HL-60 (cell line): ENCODE data around the gene CAP1.

Experiments
- DNase-seq, 2 experiments: peaks; one replicate each; pipeline ENCODE4 v3.0.0-alpha.2; 2010 to 2020; ENCODE audit warnings: low read depth in 1 of 2, low spot score in 1 of 2
- H3K27ac ChIP-seq: fragments of 250-450 bp; sonication (Bioruptor Pico); replicated peaks from 2 replicates; pipeline ENCODE4 v1.5.1; 2020; ENCODE audit warnings: mild to moderate bottlenecking, moderate library complexity
- H3K27me3 ChIP-seq: fragments of 250-450 bp; sonication (Bioruptor Pico); 2 replicates; pipeline ENCODE4 v1.5.1; 2021; ENCODE audit warnings: mild to moderate bottlenecking, moderate library complexity; ENCODE audit not compliant: insufficient read depth, poor library complexity, severe bottlenecking
- H3K4me3 ChIP-seq: replicated peaks from 2 replicates; pipeline ENCODE4 v1.5.1; 2011; ENCODE audit warnings: mild to moderate bottlenecking, control low read depth, low read length; ENCODE audit not compliant: insufficient read depth
- CTCF ChIP-seq: IDR thresholded peaks from one replicate; pipeline ENCODE4 v1.5.1; 2011; ENCODE audit warnings: low read length, control low read depth, inconsistent platforms; ENCODE audit not compliant: insufficient read depth
- GABPA ChIP-seq: IDR thresholded peaks from 2 replicates; pipeline ENCODE4 v1.6.1; 2012; ENCODE audit warnings: low read depth
- POLR2AphosphoS5 ChIP-seq: IDR thresholded peaks from 2 replicates; pipeline ENCODE4 v1.6.1; 2012; ENCODE audit warnings: low read depth
- SPI1 ChIP-seq: IDR thresholded peaks from 2 replicates; pipeline ENCODE4 v1.6.1; 2012; ENCODE audit warnings: low read depth, mild to moderate bottlenecking, borderline replicate concordance
- TF ChIP-seq, protein P1 (sequence below): IDR thresholded peaks from 2 replicates; pipeline ENCODE4 v1.6.1; 2012; ENCODE audit warnings: low read depth; ENCODE audit not compliant: insufficient replicate concordance

Gene CAP1

DNA sequence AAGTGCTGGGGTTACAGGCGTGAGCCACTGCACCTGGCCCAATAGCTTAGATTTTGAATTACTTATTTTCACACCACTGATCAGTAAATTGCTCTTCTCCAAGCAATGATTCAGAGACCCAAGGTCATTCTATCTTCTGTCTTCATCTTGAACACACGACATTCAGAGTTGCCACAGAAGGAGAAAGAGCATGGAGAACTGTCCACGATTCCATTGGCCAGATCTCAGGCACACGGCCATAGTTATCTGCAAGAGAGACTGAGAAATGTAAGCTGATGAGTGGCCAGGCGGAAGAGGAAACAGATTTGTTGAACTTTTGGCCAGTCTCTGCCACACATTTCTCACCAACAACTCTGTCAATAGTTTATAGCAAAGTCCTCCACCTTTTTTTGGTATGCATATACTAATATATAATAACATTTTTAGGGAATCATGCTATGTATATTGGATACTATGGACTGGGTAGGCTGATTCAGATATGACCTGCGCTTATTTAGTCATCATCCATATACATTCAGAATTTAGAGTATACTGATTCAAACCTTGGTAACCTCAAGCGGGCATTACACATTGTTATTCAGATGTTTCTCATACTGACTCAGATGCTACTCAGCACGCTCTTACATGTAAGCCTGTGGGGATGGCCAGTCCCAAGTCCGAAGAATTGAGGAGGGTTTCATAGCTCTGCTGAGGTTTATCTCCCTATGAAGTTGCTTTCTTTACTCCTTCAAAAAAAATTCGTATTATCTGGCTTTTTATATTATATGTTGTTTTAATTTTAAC, 25.5 kb upstream of the CAP1 start:
- H3K27me3 ChIP-seq = no peaks in the 10 kb centered on the region
- DNase-seq = no peak
- no peak for TF ChIP-seq GABPA
- TF ChIP-seq, protein P1, sequence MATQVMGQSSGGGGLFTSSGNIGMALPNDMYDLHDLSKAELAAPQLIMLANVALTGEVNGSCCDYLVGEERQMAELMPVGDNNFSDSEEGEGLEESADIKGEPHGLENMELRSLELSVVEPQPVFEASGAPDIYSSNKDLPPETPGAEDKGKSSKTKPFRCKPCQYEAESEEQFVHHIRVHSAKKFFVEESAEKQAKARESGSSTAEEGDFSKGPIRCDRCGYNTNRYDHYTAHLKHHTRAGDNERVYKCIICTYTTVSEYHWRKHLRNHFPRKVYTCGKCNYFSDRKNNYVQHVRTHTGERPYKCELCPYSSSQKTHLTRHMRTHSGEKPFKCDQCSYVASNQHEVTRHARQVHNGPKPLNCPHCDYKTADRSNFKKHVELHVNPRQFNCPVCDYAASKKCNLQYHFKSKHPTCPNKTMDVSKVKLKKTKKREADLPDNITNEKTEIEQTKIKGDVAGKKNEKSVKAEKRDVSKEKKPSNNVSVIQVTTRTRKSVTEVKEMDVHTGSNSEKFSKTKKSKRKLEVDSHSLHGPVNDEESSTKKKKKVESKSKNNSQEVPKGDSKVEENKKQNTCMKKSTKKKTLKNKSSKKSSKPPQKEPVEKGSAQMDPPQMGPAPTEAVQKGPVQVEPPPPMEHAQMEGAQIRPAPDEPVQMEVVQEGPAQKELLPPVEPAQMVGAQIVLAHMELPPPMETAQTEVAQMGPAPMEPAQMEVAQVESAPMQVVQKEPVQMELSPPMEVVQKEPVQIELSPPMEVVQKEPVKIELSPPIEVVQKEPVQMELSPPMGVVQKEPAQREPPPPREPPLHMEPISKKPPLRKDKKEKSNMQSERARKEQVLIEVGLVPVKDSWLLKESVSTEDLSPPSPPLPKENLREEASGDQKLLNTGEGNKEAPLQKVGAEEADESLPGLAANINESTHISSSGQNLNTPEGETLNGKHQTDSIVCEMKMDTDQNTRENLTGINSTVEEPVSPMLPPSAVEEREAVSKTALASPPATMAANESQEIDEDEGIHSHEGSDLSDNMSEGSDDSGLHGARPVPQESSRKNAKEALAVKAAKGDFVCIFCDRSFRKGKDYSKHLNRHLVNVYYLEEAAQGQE = no peak
- TF ChIP-seq SPI1 = no peak
- no peak for TF ChIP-seq CTCF
- TF ChIP-seq POLR2AphosphoS5 = no peak

DNA sequence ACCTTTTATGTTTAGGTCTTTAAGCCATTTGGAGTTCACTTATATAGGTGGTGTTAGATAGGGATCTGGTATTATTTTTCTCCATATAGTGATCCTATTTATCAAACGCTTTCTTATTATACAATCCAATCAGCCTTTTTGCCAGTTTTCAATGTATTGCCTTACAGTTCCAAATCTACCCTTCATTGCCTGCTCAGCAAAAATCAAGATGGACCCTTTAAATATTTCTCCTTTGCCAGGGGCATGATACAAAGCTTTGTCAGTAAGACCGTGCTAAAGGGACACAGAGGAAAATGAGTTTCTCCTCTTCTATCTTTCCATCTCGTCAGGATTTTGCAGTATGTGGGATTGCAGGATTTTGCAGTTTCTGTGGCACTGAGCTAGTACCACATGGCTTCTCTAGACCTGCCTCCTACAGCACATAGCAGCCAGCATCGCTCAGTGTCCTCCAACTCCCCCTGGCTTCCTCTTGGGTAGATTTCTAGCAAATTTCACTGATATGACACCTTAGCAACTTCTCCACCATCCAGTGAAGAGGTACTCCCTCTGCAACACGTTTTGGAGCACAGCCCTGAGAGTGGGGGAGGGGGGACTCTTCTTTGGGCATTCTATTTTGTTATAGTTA, 22.5 kb upstream of the CAP1 start:
- Histone ChIP-seq H3K27ac (no peak overlapping the region), H3K27me3 (no peaks in the 10 kb centered on the region), H3K4me3 (no peak overlapping the region)
- TF ChIP-seq GABPA (no peak), POLR2AphosphoS5 (no peak), SPI1 (no peak), CTCF (no peak)
- TF ChIP-seq, protein P1 = no peak
- DNase-seq = no peak

More for the DNA sequence above, 25.5 kb upstream of the CAP1 start:
- Histone ChIP-seq H3K27ac (no peak overlapping the region), H3K4me3 (no peak overlapping the region)

DNA sequence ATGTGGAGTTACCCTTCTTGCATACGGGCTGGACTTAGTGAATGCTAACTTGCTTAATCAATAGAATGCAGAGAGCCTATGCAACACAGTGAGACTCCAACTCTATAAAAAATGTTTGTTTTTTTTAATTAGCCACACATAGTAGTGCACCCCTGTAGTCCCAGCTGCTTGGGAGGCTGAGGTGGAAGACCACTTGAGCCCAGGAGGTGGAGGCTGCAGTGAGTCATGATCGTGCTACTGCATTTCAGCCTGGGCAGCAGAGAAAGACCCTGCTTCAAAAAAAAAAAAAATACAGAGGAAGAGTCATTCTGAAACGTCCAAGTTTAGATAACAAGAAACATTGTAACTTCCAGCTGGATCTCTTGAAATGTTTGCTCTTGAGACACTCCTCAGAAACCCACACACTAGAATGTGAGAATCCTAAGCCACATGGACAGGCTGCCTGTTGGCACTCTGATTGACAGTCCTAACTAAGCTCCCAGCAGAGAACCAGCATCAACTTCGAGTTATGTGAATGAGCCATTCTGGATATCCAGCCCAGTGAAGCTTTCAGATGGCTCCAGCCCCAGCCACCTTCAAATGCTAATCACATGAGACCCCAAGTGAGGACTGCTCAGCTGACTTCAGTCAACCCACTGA, 20.0 kb upstream of the CAP1 start:
- TF ChIP-seq SPI1 (no peak), CTCF (no peak), GABPA (no peak), POLR2AphosphoS5 (no peak)
- TF ChIP-seq, protein P1 = no peak
- Histone ChIP-seq H3K4me3 (no peak overlapping the region), H3K27me3 (no peaks in the 10 kb centered on the region), H3K27ac (no peak overlapping the region)
- DNase-seq = no peak
